ENCODE results near the gene CASP5.

CASP5 gene

DNA sequence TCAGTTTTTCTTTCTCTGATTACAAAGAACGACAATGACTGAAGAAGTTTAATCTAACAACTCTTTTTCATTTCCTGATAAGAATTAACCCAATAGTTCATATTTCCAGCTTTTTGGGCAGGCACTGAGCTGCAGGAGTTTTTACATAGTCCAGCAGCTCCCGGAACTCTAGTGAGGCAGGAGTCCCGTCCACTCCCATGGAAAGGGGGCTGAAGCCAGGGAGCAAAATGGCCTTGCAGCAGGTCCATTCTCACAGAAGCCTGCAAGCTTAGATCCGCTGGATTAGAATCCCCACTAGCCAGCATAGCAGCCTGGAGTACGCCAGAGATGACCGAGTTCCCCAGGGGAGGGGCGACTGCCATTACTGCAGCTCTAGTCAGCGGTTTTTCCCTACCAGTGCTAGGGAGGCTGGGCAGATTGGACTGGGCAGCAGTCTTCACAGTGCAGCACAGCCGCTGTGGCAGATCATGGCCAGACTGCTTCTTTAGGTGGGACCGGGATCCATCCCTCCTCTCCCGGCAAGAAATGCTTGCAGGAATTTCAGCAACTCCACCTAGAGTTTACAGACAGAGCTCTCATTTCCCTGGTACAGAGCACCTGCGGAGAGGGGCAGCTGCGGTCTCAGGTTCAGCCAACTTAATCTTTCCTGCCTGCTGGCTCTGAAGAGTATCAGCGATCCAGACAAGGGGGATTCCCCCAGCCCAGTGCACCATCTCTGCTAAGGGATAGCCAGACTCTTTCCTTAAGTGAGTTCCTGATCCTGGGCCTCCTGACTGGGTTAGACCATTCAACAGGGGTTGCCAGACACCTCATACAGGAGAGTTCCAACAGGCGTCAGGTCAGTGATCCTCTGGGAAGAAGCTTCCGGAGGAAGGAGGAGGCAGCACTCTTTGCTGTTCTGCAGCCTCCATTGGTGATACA, 53.9 kb downstream of the CASP5 start:
- DNase-seq (ENCODE audit: extremely low read depth in 1 of 2, low read depth in 1 of 2) = no peak

DNA sequence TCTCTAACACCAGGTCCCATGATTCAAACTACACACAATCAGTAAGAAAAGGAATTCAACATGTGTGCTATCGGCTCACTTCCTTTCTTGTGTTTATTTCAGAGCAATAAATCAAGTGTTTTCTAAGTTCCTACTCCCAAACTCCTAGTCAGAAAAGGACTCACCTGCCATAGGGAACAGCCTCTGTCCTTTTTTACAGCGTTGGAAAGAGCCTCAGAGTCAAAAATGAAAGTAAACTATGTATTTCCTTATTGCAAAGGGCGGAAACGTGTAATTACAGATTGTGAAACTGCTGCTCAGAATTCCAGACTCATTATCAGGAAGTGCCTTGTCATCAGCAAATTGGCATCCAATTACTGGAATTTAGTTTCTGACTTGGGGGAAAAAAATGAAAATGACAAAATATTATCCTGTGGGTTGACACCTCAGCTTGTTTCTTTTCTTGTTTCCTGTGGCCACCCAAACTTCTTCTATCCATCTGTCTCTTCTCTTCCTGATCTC, 54.6 kb downstream of the CASP5 start, which contains the start of gene CASP4:
CASP4 (minus strand) TSS at position 220 of the 501 bp plus-strand sequence; CDS start at position 171, 49 bp downstream.
- no peak for DNase-seq (ENCODE audit: extremely low read depth in 1 of 2, low read depth in 1 of 2)

DNA sequence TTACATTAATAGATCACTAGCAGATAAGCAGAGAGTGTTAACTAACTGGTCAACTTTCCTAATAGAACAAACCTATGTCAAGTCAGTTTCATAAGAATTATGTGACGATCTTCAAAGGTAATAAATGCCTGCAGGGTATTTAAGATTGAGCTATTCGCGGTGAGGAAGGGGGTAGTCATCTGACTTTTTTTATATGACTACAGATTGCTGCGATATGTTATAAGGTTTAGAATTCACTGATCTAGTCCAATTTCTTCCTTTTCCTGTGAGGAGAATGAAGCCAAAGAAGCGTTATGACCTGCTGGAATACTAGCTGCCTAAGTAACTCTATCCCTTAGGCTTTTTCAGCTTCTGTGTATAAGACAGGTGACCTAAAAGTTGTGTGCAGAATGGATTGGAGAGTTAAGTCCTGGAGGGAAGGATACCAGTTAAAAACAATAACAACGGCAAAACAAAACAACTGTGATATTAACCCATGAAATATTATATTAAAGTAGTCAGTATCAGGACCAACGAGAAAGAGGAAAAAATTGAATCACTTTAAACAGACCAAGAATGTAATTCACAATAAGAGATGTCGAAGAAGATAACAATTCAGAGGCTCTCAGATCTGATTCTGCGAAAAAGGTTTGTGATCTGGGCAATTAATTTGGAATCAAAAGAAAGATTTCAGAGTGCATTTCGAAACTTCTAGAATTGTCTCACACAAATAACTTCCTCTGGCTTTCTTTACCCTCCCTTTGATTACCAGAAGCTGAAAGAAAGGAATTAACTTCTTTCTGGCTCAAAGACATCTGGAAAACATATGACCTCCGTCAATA, 55.2 kb downstream of the CASP5 start:
- no peak for DNase-seq (ENCODE audit: extremely low read depth in 1 of 2, low read depth in 1 of 2)

DNA sequence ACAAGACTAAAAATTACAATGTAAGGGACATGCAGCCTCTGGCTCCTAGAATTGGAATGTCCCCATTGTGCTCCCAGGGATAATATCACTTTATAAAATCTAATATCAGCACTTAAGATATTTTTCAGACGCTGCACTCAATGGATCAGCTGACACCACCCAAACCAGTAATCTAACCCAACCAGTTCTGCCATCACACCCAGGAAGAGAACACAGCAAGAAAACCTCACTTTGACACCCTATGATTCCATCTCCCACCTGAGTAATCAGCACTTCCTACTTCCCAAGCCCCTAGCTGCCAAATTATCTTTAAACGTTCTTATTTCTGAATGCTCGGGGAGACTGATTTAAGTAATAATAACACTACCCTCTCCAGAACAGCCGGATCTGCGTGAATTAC, 57.2 kb downstream of the CASP5 start:
- no peak for DNase-seq (ENCODE audit: extremely low read depth in 1 of 2, low read depth in 1 of 2)

DNA sequence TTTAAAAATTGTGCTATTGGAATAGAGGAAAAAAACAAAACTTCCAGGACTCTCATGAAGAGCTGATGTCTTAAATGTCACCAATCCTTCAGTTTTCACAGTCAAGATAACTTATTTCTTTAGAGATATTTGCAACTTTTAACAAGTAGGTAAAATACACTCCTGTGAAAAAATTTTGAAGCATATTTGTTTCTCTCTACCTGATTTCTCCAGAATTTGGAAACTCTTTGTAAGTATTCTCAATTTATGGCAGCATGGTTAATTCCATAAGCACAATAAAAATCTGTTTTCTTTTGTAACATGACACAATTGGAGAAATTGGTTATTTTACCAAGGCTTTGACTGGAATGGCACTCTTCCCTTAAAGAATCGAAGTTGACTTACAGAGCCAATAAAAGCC, 58.7 kb downstream of the CASP5 start:
- no peak for DNase-seq (ENCODE audit: extremely low read depth in 1 of 2, low read depth in 1 of 2)

DNA sequence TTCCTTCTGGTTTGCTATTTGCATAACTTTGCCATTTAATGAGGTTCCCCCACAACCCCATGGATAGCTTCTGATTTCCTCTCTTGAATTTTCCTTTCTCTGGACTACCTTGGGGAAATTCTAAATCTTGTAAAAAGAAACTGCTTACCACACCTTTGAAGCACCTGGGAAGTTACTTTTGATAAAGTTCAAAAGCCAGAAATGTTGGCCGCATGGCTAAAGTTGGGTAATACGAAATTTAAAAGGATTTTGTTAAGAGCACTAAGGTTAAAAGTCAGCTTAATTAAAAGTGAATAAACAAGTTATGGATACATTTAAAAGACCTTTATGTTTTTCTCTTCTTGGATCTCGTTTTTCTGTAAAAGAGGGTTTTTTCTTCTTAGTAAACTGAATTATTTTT, 60.1 kb downstream of the CASP5 start:
- no peak for DNase-seq (ENCODE audit: extremely low read depth in 1 of 2, low read depth in 1 of 2)

DNA sequence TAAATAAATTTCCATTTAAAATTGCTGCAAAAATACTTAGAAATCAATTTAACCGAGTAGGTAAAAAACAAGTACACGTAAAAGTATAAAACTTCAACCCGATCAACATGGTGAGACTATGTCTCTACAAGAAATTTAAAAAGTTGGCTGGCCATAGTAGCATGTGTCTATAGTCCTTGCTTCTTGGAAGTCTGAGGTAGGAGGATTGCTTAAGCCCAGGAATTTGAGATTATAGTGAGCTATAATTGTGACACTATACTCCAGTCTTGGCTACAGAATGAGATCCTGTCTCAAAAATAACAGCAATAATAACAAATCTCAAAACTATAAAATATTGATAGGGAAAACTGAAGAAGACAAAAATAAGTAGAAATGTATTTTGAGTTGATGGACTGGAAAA, 65.7 kb downstream of the CASP5 start:
- DNase-seq (ENCODE audit: extremely low read depth in 1 of 2, low read depth in 1 of 2) = no peak

DNA sequence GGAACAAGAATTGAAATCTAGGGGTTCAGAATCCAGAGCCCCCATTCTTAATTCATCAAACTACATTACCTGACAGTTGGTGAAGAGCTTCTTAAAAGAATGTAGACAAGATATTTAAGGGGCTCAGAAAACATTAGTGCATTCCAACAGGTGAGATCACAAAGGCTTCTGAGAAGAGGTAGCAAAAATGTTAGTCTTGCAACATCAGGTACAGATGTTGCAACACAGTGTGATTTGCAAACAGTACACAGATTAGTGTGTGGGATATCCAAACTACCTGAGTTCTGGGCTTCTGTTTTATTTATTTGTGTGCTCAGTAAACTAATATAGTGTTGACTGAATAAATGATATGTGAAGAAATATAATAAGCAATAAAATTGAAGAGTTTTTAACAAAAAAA, 66.4 kb downstream of the CASP5 start:
- DNase-seq (ENCODE audit: extremely low read depth in 1 of 2, low read depth in 1 of 2) = no peak

DNA sequence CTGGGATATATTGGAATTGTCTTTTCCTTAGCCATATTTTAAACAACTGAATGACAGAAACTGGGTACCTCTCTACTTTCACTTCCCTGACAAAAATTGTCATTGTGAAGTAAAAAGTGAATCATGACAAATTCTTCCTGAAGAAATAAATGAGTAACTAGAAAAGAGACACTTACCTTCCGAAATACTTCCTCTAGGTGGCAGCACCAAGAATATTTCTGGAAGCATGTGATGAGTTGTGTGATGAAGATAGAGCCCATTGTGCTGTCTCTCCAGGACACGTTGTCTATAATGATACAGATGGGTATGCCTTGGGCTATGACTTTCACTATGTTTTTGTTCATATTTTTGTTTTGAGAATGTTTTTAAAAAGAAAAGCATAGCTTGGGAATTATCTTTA, 76.1 kb downstream of the CASP5 start:
- no peak for DNase-seq (ENCODE audit: extremely low read depth in 1 of 2, low read depth in 1 of 2)
